Measurements from ENCODE around the gene P2RY11.

The P2RY11 gene, protein sequence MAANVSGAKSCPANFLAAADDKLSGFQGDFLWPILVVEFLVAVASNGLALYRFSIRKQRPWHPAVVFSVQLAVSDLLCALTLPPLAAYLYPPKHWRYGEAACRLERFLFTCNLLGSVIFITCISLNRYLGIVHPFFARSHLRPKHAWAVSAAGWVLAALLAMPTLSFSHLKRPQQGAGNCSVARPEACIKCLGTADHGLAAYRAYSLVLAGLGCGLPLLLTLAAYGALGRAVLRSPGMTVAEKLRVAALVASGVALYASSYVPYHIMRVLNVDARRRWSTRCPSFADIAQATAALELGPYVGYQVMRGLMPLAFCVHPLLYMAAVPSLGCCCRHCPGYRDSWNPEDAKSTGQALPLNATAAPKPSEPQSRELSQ

DNA sequence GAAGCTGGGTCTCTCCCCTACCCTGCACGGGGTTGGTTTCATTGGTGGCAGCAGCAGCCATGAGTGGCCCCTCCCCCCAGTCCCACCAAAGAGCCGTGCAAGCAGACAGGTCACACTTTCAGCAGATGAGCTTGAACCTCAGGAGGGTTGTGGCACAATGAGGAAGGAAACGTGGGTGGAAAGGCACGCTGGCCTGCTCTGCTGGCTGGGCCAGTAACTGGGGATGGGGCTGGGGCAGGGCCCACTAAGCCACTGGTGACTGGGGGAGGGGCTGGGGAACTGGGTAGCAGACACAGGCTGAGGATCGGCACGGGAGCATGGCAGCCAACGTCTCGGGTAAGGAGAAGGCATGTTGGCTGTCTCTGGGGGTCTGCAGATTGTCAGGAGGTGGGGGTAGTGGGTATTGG is at the start of gene P2RY11:
P2RY11 (plus strand) TSS at position 289 of the 407 bp plus-strand sequence; CDS start at position 318, 29 bp downstream.
- no peak for DNase-seq

DNA sequence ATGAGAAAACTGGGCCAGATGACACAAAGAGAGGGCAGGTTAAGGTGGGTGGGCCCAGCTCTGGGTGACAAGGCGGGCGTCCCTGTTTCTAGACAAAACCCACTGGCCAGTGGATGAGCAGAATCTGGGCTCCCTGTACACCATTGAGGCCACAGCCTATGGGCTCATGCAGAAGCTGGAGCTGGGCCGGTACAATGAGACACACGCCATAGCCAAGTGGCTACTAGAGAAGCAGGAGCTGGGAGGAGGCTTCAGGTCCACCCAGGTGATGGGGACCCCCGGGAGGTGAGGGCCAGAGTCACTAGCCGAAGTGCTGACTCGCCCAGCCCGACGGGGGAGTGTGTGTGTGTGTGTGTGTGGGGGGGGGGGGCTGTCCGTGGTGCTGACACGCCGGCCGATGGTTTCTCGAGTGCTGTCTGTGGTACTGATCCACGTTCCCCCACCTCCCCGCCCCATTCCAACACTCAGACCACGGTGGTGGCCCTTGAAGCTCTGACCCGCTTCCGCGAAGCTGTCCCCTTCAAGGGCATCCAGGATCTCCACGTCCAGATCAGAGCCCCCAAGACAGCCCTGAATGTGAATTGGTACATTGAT is 49.7 kb upstream of the P2RY11 start:
- DNase-seq = no peak

DNA sequence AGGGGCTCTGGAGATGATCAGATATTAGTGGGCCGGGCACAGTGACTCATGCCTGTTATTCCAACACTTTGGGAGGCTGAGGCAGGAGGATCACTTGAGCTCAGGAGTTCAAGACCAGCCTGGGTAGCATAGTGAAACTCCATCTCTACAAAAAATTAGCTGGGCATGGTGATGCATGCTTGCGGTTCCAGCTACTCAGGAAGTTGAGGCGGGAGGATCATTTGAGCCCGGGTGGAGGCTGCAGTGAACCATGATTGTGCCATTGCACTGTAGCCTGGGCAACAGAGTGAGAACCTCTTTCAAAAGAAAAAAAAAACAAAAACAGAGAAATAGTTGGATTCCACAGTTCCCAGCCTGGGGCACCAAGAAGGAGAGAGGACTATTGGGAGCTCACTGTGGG is 43.3 kb upstream of the P2RY11 start:
- DNase-seq = no peak

DNA sequence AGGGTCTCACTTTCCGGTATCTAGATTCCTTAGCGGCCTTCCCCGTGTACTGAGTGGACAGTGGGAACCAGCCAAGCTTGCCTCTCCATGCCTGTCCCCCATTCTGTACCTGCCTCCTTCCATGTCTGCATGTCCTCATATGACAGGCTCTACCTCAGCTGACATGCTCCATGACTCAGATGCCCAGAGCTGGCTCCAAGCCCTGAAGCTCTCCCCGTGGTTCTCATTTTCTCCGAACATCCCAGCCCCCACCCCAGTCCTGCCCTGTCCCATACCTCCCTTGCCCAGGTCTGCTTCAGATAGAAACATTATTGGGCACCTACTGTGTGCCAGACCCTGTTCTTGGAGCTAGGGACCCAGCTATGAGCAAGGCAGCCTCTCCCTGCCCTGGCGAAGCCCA is 42.4 kb upstream of the P2RY11 start:
- DNase-seq = no peak

DNA sequence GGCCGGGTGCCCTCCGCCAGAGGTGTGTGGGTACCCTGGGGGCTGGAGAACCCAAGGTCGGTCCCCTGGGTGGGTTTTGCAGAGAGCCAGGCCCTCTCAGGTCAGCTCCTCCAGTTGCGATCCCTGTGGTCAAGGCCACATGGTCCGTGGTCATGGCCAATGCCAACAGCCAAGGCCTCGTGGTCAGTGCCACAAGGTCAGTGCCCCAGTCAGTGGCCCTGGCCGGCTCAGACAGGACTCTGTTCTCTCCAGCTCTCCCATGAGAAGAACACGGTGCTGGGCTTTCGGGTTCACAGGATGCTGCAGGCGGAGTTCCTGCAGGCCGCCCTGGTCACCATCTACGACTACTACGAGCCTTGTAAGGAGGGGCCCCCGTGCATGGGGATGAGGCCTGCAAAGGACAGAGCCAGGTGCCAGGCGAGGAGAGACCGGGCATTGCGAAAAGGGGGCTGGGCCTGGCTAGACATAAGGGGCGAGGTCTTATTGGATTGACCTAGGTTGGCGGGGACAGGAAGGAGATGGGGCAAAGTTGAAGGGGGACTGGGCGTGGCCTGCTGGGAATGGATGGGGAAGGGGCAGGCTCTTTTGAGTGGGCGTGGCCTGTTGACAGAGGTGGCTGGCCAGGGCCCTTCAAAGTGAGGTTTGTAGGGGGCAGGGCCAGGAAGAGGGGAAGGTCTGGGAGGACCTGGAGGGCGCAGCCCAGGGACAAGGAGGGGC is 40.6 kb upstream of the P2RY11 start:
- no peak for DNase-seq

DNA sequence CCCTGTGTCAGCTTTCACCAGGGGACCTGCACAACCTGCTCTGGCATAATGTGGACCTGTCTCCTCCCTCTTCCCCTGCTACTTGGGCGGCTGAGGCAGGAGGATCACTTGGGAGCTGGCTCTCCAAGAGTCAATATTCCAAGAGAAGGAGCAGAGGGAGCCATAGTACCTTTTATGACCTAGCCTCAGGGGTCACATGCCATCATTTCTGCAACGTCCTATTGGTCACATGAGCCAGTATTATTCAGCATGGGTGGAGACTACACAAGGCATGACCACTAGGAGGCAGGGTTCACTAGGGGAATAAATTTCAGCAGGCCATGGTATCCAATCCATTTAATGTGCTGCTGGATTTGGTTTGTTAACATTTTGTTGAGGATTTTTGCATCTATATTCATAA is 37.3 kb upstream of the P2RY11 start:
- peak in 1 of 3 experiments; percentile 34 for DNase-seq

DNA sequence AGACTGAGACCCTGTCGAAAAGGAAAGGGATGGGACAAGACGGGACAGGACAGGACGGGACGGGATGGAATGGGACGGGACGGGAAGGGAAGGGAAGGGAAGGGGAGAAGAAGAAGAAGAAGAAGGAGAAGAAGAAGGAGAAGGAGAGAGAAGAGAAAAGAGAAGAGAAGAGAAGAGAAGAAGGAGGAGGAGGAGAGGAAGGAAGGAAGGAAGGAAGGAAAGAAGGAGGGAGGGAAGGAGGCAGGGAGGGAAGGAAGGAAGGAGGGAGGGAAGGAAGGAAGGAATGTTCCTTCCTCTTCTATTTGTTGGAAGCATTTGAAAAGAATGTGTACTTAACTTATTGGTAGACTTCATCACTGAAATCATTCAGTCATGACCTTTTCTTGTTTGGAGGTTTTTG is 35.0 kb upstream of the P2RY11 start:
- no peak for DNase-seq

DNA sequence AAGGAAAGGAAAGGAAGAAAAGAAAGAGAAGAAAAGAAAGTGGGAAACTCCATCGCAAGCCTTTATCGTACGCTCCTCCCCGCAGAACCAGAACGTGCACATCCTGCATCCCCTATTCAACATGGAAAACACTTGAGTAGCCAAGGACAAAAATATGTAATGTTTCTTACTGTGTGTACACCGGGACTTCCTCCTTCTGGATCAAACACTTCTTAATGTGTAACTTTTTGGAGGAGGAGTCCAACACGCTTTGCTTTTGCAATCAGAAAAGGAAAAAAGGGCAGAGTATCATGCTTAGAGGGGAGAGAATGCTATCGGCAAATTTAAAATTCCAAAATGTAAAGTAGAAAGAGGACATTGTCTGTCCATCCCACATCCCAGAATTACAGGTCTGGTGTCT is 33.2 kb upstream of the P2RY11 start:
- no peak for DNase-seq

DNA sequence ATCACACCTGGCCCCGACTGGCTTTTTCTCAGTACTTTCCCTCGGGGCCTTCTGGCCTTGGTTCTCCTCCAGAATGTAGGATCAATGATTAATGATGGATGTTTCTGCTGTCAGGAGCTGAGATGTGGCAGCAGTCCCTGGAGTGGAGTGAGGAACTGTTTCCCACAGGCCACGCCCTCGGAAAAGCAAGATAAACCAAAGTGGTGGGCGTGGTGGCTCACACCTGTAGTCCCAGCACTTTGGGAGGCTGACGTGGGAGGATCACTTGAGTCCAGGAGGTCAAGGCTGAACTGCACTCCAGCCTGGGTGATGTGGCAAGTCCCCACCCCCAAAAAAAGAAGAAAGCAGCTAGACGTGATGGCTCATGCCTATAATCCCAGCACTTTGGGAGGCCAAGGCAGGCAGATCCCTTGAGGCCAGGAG is 32.5 kb upstream of the P2RY11 start:
- no peak for DNase-seq

DNA sequence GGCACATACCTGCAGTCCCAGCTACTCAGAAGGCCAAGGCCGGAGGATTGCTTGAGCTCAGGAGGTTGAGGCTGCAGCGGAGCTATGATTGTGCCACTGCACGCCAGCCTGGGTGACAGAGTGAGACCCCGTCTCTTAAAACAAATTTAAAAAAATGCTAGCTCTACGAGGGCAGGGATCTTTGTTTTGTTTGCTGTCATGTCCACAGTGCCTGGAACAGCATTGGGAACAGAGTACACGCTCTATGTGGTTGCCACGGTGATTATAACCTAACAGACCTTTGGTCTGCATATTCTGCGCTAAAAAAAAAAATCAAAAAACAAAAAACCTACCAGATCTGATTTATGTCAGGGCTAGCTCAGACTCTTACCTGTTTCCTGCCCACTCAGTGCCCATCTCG is 27.6 kb upstream of the P2RY11 start:
- no peak for DNase-seq

DNA sequence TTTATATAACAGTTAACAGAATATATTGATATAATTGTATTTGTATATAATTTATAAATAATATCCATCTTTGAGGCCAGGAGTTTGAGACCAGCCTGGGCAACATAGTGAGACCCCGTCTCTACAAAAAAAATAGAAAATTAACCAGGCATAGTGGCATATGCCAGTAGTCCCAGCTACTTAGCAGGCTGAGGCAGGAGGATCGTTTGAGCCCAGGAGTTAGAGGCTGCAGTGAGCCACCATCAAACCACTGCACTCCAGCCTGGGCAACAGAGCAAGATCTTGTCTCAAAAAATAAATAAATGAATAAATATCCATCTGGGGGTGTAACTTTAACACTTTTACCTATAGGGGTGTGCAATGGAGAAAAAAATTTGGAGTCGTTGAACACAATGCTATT is 26.7 kb upstream of the P2RY11 start:
- no peak for DNase-seq

DNA sequence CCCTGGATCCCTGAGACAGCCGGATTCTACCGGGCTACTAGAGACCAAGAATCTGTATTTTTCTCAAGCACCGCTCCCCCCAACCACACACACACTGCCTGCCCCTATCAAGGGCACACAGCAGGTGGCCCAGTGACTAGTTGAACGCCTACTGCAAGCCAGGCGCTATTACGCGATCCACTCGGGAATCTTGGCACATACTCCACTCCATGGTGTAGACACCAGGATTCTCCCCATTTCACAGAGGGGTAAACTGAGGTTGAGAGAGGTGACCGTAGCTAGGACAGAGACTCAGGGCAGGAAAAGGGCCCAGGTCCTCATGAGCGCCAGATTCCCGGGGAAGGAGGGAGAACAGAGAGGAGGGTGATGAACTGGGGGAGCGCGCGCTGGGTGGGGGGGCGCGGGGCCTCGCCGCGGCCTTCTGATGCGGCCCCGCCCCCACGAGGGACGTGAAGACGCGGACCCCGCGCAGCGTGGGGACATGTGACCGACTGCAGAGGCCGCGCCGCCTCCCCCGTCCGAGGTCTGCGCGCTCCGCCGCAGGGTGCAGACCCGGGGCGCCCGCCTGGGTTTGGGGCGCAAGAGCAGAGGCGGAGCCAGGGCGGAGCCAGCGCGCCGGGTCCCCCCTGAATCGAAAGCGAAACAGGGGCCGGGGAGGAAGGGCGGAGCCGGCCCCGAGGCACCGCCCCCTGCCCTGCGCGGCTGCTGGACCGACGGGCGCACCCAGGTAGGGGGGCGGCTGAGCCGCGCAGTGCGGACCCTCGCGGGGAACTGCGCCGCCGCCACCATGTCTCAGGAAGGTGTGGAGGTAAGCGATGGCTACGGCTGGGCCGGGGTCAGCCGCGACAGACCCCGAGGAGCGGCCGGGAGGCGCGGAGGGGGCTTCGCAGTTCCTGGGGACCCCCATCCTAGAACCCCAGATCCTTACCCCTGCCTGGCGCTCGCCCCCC is 25.6 kb upstream of the P2RY11 start, which contains the start of gene SHFL:
SHFL (plus strand) TSS at position 677 of the 950 bp plus-strand sequence; CDS start at position 788, 111 bp downstream.
- peak in 2 of 3 experiments; percentile 62 to 66 for DNase-seq

DNA sequence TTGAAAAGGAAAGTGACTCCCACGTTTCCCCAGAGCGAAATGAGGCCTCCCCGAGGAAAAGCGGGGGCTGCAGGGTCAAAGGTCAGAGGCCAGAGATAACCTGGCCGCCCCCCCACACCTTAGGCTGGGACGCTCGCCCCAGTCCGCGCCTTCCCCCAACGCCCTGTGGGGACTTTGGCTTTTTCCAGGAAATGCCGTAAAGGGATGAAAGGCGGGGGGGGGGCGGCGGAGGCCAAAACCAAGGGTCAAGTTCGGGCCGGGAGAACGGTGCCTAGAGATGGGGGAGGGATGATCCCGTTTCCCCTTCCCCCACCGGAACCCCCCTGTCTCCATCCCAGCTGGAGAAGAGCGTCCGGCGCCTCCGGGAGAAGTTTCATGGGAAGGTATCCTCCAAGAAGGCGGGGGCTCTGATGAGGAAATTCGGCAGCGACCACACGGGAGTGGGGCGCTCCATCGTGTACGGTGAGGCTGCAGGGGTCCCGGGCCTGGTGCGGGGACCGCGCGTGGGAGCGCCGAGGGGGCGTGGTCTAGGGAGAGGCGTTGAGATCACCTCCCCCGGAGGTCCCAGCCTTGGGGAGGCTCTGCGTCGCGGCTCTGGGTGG is 24.8 kb upstream of the P2RY11 start:
- DNase-seq = no peak

DNA sequence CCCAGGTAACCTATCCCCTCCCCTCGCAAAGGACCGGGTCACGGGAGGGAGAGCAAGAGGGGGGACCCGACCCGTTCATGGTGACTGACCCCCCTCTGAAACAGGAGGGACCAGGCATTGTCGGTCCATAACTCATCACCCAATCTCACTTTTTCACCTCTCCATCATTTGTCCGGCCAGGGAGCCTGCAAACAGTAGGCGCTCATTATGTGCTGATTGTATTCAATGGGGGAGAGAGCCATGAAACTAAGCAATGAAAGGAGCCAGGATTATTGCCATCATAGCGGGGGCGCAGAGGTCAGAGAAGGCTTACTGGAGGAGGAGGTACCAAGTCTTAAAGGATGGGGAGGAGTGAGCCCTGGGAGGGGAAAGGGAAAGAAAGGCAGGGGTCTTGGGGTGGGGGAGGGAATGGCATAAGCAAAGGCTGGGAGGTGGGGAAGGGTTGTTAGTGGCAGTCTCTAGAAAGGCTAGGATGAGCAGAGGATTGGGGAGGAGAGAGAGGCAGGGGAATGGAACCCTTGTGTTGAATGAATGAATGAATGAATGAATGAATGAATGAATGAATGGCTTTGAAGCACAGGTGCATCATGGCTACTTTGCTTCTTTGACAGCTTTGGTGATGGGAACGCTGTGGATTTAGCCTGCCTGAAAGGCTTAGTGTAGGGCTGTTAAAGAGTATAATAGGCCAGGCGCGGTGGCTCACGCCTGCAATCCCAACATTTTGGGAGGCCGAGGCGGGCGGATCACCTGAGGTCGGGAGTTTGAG is 24.0 kb upstream of the P2RY11 start:
- DNase-seq = no peak

DNA sequence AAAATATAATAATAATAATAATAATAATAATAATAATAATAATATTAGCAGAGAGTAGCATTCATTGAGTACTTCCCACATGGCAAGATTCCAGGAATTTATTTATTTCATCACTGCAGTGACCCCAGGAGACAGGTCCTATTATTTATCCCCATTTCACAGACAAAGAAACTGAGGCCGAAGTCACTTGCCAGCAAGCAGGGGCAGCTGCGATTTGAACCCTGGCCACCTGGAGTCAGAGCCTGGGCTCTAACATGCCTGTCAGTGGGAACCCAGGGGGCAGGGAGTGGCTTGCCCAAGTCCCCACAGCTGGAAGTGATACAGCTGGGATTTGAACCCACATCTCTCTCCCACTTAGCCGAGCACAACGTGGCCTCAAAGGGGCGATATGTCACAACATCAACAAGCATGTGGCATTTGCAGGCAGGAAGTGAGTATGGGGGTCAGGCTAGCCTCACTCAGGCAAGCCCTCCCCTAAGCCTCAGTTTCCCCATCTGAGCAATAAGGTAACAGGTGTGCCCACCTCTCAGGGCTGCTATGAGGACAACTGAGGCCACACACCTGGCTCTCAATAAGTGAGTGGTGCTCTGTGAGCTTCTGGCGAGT is 22.4 kb upstream of the P2RY11 start:
- no peak for DNase-seq

DNA sequence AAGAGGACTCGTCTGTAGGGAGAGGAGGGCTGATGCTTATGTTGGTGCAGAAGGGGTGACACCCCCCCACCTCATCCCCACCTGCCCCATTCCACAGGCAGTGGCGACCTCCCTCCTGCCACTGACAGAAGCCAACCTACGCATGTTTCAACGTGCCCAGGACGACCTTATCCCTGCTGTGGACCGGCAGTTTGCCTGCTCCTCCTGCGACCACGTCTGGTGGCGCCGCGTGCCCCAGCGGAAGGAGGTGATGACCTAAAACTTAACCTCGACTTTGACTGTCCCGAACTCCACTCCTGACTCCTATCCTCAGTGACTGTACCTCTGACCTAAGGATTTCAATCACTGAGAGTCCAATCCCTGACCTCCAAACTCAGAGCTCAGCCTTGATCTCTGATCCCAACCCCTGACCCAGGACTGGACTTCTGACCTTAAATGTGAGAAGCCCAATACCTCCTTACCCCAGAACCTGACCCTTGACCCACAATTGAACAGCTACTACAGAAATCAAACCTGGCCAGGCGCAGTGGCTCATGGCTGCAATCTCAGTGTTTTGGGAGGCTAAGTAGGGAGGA is 21.6 kb upstream of the P2RY11 start:
- no peak for DNase-seq

DNA sequence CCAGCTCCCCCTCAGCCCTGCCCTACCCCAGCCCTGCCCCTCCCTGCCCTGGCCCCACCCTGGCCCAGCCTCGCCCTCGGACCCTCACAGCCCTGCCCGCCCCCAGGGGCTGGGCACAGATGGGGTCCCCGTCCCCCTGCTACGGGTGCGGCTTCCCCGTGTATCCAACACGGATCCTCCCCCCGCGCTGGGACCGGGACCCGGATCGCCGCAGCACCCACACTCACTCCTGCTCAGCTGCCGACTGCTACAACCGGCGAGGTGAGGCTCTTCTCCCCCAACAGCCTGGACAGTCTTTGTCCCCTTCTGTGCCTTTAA is 20.2 kb upstream of the P2RY11 start:
- no peak for DNase-seq

DNA sequence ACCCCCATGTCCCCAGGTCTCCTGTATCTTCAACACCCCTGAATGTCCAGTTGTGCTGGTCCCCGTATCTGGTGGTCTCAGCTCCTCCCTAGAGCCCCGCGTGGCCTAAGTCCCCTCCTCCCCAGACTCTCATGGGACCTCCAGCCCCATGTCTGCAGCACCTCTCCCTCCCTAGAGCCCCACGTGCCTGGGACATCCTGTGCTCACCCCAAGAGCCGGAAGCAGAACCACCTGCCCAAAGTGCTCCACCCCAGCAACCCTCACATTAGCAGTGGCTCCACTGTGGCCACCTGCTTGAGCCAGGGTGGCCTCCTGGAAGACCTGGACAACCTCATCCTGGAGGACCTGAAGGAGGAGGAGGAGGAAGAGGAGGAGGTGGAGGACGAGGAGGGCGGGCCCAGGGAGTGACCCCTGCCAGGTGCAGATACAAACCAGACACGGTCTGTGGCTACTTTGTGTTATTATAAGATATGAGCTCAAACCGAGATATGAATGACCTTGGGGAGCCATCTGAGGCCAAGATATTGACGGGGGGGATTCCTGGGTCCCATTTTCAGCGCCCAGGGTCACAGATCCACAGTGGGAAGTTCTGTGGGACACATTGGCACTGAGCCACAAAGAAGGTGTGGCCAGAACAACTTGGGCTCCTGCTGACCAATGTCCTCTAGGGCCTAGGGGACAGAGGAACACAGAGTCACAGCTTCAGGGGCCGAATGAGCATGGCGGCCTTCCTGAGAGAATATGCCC is 19.4 kb upstream of the P2RY11 start:
- DNase-seq = no peak

DNA sequence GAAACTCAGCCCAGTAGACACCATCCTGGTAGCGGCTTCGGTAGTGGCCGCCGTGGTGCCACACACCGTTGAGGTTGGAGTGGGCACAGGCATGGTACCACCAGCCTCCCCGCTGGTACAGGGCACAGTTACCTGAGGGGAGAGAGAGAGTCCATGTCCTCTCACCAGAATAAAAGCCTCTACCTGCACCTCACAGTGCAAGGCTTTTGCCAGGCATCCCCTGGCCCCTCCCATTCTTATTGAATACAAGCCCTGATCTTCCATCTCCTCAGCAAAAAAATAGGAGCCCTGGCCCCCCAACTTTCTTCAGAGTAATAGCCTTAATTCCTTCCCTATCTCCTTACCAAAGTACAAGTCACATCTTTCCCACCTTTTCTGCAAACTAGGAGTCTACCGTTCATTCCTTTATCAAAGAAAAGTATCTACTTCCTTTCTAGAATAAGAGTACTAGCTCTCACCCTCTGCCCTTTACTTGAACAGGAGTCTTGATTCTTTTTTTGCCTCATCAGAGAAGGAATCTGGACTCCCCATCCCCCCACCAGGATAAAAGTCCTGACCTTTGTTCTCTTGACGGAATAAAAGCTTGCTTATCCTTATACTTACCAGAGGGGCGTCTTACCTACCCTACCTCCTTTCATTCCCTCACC is 18.7 kb upstream of the P2RY11 start:
- DNase-seq = no peak
